KMS-11 (cell line): ENCODE data around the gene MAST4.

Source experiments
- H2AFZ ChIP-seq: fragments of 200-600 bp; sonication (generic); 2 replicates; pipeline ENCODE4 v1.6.1; 2016; ENCODE audit warnings: antibody characterized with exemption, mixed run types, low read depth
- H3K27ac ChIP-seq: fragments of 200-600 bp; sonication (generic); 2 replicates; pipeline ENCODE4 v1.6.1; 2016; ENCODE audit warnings: mild to moderate bottlenecking, mixed run types
- H3K27me3 ChIP-seq: fragments of 200-600 bp; sonication (generic); 2 replicates; pipeline ENCODE4 v1.6.1; 2017; ENCODE audit warnings: mild to moderate bottlenecking, low read depth, mixed run types, moderate library complexity; ENCODE audit not compliant: insufficient read depth
- H3K36me3 ChIP-seq: fragments of 200-600 bp; sonication (generic); 2 replicates; pipeline ENCODE4 v1.6.1; 2017; ENCODE audit warnings: mild to moderate bottlenecking, mixed run types; ENCODE audit not compliant: insufficient read depth
- H3K4me1 ChIP-seq: fragments of 200-600 bp; sonication (generic); 2 replicates; pipeline ENCODE4 v1.6.1; 2016; ENCODE audit warnings: mild to moderate bottlenecking, low read depth, mixed run types; ENCODE audit not compliant: poor library complexity, severe bottlenecking
- H3K4me2 ChIP-seq: fragments of 200-600 bp; sonication (generic); 2 replicates; pipeline ENCODE4 v1.7.0; 2016; ENCODE audit warnings: mild to moderate bottlenecking, mixed run types
- H3K4me3 ChIP-seq: fragments of 200-600 bp; sonication (generic); IDR thresholded peaks from 2 replicates; pipeline ENCODE4 v1.6.1; 2017; ENCODE audit warnings: low read depth, low read length, mixed read lengths; ENCODE audit not compliant: insufficient read depth
- H3K79me2 ChIP-seq: fragments of 200-600 bp; sonication (generic); 2 replicates; pipeline ENCODE4 v1.6.1; 2016; ENCODE audit warnings: low read depth, mixed run types; ENCODE audit not compliant: insufficient read depth
- H3K9ac ChIP-seq: fragments of 200-600 bp; sonication (generic); 2 replicates; pipeline ENCODE4 v1.6.1; 2016; ENCODE audit warnings: mild to moderate bottlenecking, mixed run types
- H4K20me1 ChIP-seq: fragments of 200-600 bp; sonication (generic); 2 replicates; pipeline ENCODE4 v1.6.1; 2016; ENCODE audit warnings: mild to moderate bottlenecking, mixed run types; ENCODE audit not compliant: insufficient read depth
- TF ChIP-seq, protein P1 (sequence below): fragments of 200-600 bp; sonication (generic); conservative IDR thresholded peaks from 2 replicates; pipeline ENCODE4 v1.6.1; 2017; ENCODE audit warnings: low read depth, mild to moderate bottlenecking, antibody characterized with exemption, low read length, moderate library complexity, mixed read lengths

Gene MAST4

GRCh38 chr5:66969963-66970362 lies 373.8 kb downstream of the MAST4 start:
- H3K27ac ChIP-seq, result no peak overlapping the region
- H3K4me1 ChIP-seq, result no peaks in the 10 kb centered on the region
- H3K27me3 ChIP-seq, result no peaks in the 10 kb centered on the region
- no peak overlapping the region for H3K4me2 ChIP-seq
- no peaks in the 10 kb centered on the region for H3K79me2 ChIP-seq
- H4K20me1 ChIP-seq, result no peaks in the 10 kb centered on the region
- no peak overlapping the region for H2AFZ ChIP-seq
- H3K4me3 ChIP-seq, result no peak overlapping the region
- H3K9ac ChIP-seq, result no peak overlapping the region
- TF ChIP-seq, protein P1, sequence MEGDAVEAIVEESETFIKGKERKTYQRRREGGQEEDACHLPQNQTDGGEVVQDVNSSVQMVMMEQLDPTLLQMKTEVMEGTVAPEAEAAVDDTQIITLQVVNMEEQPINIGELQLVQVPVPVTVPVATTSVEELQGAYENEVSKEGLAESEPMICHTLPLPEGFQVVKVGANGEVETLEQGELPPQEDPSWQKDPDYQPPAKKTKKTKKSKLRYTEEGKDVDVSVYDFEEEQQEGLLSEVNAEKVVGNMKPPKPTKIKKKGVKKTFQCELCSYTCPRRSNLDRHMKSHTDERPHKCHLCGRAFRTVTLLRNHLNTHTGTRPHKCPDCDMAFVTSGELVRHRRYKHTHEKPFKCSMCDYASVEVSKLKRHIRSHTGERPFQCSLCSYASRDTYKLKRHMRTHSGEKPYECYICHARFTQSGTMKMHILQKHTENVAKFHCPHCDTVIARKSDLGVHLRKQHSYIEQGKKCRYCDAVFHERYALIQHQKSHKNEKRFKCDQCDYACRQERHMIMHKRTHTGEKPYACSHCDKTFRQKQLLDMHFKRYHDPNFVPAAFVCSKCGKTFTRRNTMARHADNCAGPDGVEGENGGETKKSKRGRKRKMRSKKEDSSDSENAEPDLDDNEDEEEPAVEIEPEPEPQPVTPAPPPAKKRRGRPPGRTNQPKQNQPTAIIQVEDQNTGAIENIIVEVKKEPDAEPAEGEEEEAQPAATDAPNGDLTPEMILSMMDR, result no peak
- no peaks in the 10 kb centered on the region for H3K36me3 ChIP-seq

GRCh38 chr5:66972004-66972403 lies 375.8 kb downstream of the MAST4 start:
- H3K4me1 ChIP-seq, result no peaks in the 10 kb centered on the region
- no peaks in the 10 kb centered on the region for H3K27me3 ChIP-seq
- no peak overlapping the region for H3K4me3 ChIP-seq
- no peaks in the 10 kb centered on the region for H4K20me1 ChIP-seq
- H3K9ac ChIP-seq, result no peak overlapping the region
- H2AFZ ChIP-seq, result no peak overlapping the region
- no peak overlapping the region for H3K4me2 ChIP-seq
- TF ChIP-seq, protein P1, result no peak
- no peaks in the 10 kb centered on the region for H3K79me2 ChIP-seq
- H3K27ac ChIP-seq, result no peak overlapping the region
- no peaks in the 10 kb centered on the region for H3K36me3 ChIP-seq

- Histone ChIP-seq H3K9ac (no peak overlapping the region), H3K4me3 (no peak overlapping the region), H3K27me3 (no peaks in the 10 kb centered on the region), H4K20me1 (no peaks in the 10 kb centered on the region), H2AFZ (no peak overlapping the region), H3K79me2 (no peaks in the 10 kb centered on the region), H3K4me1 (no peaks in the 10 kb centered on the region), H3K27ac (no peak overlapping the region), H3K36me3 (no peaks in the 10 kb centered on the region), H3K4me2 (no peak overlapping the region)
- TF ChIP-seq, protein P1, result no peak
Measured at GRCh38 chr5:66974256-66974655, 378.1 kb downstream of the MAST4 start.

DNA sequence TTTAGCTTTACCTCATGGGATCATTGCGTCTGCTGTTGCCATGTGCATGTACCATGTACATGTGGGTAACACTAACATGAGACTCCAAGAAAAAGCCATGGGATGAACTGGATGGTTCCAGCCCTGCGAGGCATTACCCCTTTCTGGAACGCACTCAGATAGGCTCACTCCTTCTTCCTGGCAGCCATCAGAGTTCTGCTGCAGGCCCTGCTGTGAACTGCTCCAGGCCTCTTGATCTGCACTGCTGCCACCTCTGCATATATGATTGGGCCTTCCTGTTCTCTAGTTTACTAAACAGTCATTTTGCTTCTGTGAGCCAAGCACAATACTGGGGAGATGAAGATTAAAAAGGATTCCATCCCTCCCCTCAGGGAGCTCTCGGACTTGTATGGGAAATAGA lies 379.9 kb downstream of the MAST4 start:
- H2AFZ ChIP-seq, result no peak overlapping the region
- no peak overlapping the region for H3K4me2 ChIP-seq
- H3K36me3 ChIP-seq, result no peaks in the 10 kb centered on the region
- H3K4me3 ChIP-seq, result no peak overlapping the region
- no peaks in the 10 kb centered on the region for H4K20me1 ChIP-seq
- TF ChIP-seq, protein P1, result no peak
- H3K9ac ChIP-seq, result no peak overlapping the region
- H3K27ac ChIP-seq, result no peak overlapping the region
- H3K4me1 ChIP-seq, result no peaks in the 10 kb centered on the region
- H3K27me3 ChIP-seq, result no peaks in the 10 kb centered on the region
- H3K79me2 ChIP-seq, result no peaks in the 10 kb centered on the region
